Spleen (tissue), 11 donors: ENCODE measurements around the gene FN3K. TPM values are rescaled to one million over a fixed set of nuclear protein-coding genes. Genes with fewer than 3 reads are reported as not detected.
A peak's percentile ranks its signal among the peaks of the same experiment; 100 is the strongest.

Experiments used
- DNase-seq: peaks from one replicate; pipeline ENCODE4 v3.0.0-alpha.2; 2020
- H3K27ac ChIP-seq, 8 donors: fragments of 200-600 bp; sonication (generic) in 7 of 8; 1 replicate in 4 of 8; 2 replicates in 4 of 8; pipeline versions ENCODE4 v1.5.0 to v1.8.0; 2016 to 2021; ENCODE audit warnings: inconsistent platforms in 4 of 8, mild to moderate bottlenecking in 4 of 8, moderate library complexity in 1 of 8
- H3K27me3 ChIP-seq, 7 donors: fragments of 200-600 bp; sonication (generic) in 6 of 7; replicated peaks in 1 of 7; 1 replicate in 4 of 7; 2 replicates in 3 of 7; pipeline versions ENCODE4 v1.5.0 to v1.8.0; 2016 to 2021; ENCODE audit warnings: inconsistent platforms in 3 of 7, mild to moderate bottlenecking in 1 of 7
- H3K36me3 ChIP-seq, 6 donors: fragments of 200-600 bp; sonication (generic) in 5 of 6; 1 replicate in 4 of 6; 2 replicates in 2 of 6; pipeline versions ENCODE4 v1.5.0 to v1.8.0; 2016 to 2021; ENCODE audit warnings: inconsistent platforms in 2 of 6
- H3K4me1 ChIP-seq, 6 donors: fragments of 200-600 bp; sonication (generic) in 5 of 6; 1 replicate in 3 of 6; 2 replicates in 3 of 6; pipeline versions ENCODE4 v1.5.0 to v1.8.0; 2016 to 2021; ENCODE audit warnings: inconsistent platforms in 3 of 6
- H3K4me3 ChIP-seq, 8 donors: fragments of 200-600 bp; sonication (generic) in 7 of 8; 1 replicate in 4 of 8; 2 replicates in 4 of 8; pipeline versions ENCODE4 v1.5.0 to v1.8.0; 2016 to 2021; ENCODE audit warnings: inconsistent platforms in 4 of 8, mild to moderate bottlenecking in 4 of 8, moderate library complexity in 2 of 8
- H3K9me3 ChIP-seq, 8 donors: fragments of 200-600 bp; sonication (generic) in 7 of 8; 1 replicate in 4 of 8; 2 replicates in 4 of 8; pipeline versions ENCODE4 v1.5.0 to v1.8.0; 2016 to 2021; ENCODE audit warnings: inconsistent platforms in 4 of 8
- CTCF ChIP-seq, 11 experiments: fragments of 200-600 bp in 7 of 11; fragments of 450-650 bp in 4 of 11; sonication (generic) in 4 of 11; IDR thresholded peaks in 8 of 11; conservative IDR thresholded peaks in 3 of 11; 1 replicate in 7 of 11; 2 replicates in 4 of 11; pipeline versions ENCODE4 v1.4.0 to v1.8.0; 2016 to 2021; ENCODE audit warnings: antibody characterized with exemption in 11 of 11, inconsistent platforms in 4 of 11, mild to moderate bottlenecking in 1 of 11
- POLR2A ChIP-seq, 3 donors: fragments of 450-650 bp; IDR thresholded peaks; one replicate each; pipeline ENCODE4 v1.5.1; 2017; ENCODE audit warnings: antibody characterized with exemption in 3 of 3, mild to moderate bottlenecking in 1 of 3
- POLR2AphosphoS5 ChIP-seq, 3 donors: sonication (generic); formaldehyde crosslinking; IDR thresholded peaks; one replicate each; pipeline ENCODE4 v1.5.1; 2017; ENCODE audit warnings: antibody characterized with exemption in 3 of 3
- WGBS, 5 donors: extraction: QIAGEN DNeasy Blood & Tissue Kit in 3 of 5; methylation state at CpG; one replicate each; pipeline versions ENCODE4 v1.1.5 to v1.1.7; 2013 to 2018; 5-methylcytosine and 5-hydroxymethylcytosine counted together
- intact Hi-C: fragments of 100-400 bp; cut with DNase I; formaldehyde crosslinking; loops from one replicate; pipeline ENCODE4 v1.15.0; 2023; ENCODE audit warnings: low total_unique reads
- polyA plus RNA-seq, 3 donors: library from polyadenylated mRNA; stranded (reverse); fragments of 200-250 nt; gene quantifications; one replicate each; pipeline ENCODE4 v1.2.1, GENCODE V29; 2013
- total RNA-seq, 7 donors: library from RNA; depleted of rRNA in 3 of 7; stranded (reverse); fragments of >200 nt in 3 of 7; fragmentation: NEBNext Ultra II Directional in 4 of 7; extraction: Animal tissue kit (Norgen Biotek cat#: 25700) in 4 of 7; gene quantifications; one replicate each; pipeline versions ENCODE4 v1.1.0 to v1.2.1, GENCODE V29; 2016 to 2021
- donor health status: healthy with polysubstance abuse.
- donor health status: DM: no; HTN: no; CAD: no; lungs with moderate emphysema.
- donor health status: DM: no; HTN: no; CAD: no.
- donor health status: Bipolar disorder and iron deficiency.
- donor health status: healthy.
- donor health status: DM: no; HTN: no; CAD: no.
- donor health status: DM: yes; HTN: yes; CAD: no.

The FN3K gene
- total and polyA plus RNA-seq, 10 donors: 1.4 to 14.1 (median 6.3) TPM

- no peaks in the 10 kb centered on the region for H3K27me3 ChIP-seq
- DNase-seq: no peak
- 63 to 81% (median 67%) methylated on average over 12 of the region's 12 CpGs for WGBS, 5 donors
- TF ChIP-seq CTCF (IDR thresholded peaks at IDR 0.05 in 8 of 11, conservative IDR thresholded peaks at IDR 0.05 in 3 of 11) (peak in 1 of 11 experiments; percentile 10), POLR2AphosphoS5 (IDR thresholded peaks at IDR 0.05) (peak in 2 of 3 donors; percentile 15 to 47), POLR2A (IDR thresholded peaks at IDR 0.05) (no peak)
- H3K4me3 ChIP-seq: no peak overlapping the region
- H3K27ac ChIP-seq: peak overlapping the region in 5 of 8 donors; percentile 30 to 53 (median 41)
- H3K4me1 ChIP-seq: peaks cover 4 to 57% (median 37%) of the 10 kb centered on the region in 6 donors
- peaks cover 0 to 42% (median 17%) of the 10 kb centered on the region in 6 donors for H3K36me3 ChIP-seq
- intact Hi-C loops: loop anchor here (5.0 kb wide), 2 partner anchors 72 to 137 kb away; no protein-coding TSS in a partner anchor
- H3K9me3 ChIP-seq: no peaks in the 10 kb centered on the region
These were observed 44.8 kb downstream of the FN3K start for GRCh38 chr17:82780195-82780594.

- intact Hi-C loops: loop anchor here (5.0 kb wide), 2 partner anchors 71 to 136 kb away; no protein-coding TSS in a partner anchor
- no peak for DNase-seq
- no peak overlapping the region for H3K4me3 ChIP-seq
- H3K36me3 ChIP-seq: peaks cover 0 to 40% (median 17%) of the 10 kb centered on the region in 6 donors
- no peaks in the 10 kb centered on the region for H3K27me3 ChIP-seq
- 72 to 83% (median 82%) methylated on average over 27 of the region's 27 CpGs for WGBS, 5 donors
- TF ChIP-seq POLR2AphosphoS5 (IDR thresholded peaks at IDR 0.05): no peak
- H3K9me3 ChIP-seq: no peaks in the 10 kb centered on the region
- H3K27ac ChIP-seq: peak overlapping the region in 1 of 8 donors; percentile 63
- peaks cover 4 to 46% (median 29%) of the 10 kb centered on the region in 6 donors for H3K4me1 ChIP-seq
These were observed 45.8 kb downstream of the FN3K start for GRCh38 chr17:82780971-82781893.

- 15 to 31% (median 24%) methylated on average over 8 of the region's 8 CpGs for WGBS, 5 donors
- H3K4me1 ChIP-seq: peaks cover 4 to 40% (median 27%) of the 10 kb centered on the region in 6 donors
- peak overlapping the region in 6 of 8 donors; percentile 26 to 66 (median 50) for H3K27ac ChIP-seq
- intact Hi-C loops: loop anchor here (5.0 kb wide), 2 partner anchors 70 to 135 kb away; no protein-coding TSS in a partner anchor
- TF ChIP-seq POLR2A (IDR thresholded peaks at IDR 0.05) (no peak), CTCF (IDR thresholded peaks at IDR 0.05 in 8 of 11, conservative IDR thresholded peaks at IDR 0.05 in 3 of 11) (peak; percentile 96 to 99 (median 97)), POLR2AphosphoS5 (IDR thresholded peaks at IDR 0.05) (peak; percentile 71 to 78 (median 72))
- no peaks in the 10 kb centered on the region for H3K27me3 ChIP-seq
- H3K9me3 ChIP-seq: no peaks in the 10 kb centered on the region
- peaks cover 0 to 34% (median 17%) of the 10 kb centered on the region in 6 donors for H3K36me3 ChIP-seq
- H3K4me3 ChIP-seq: peak overlapping the region in 1 of 8 donors; percentile 25
- peak; percentile 97 for DNase-seq
These were observed 46.5 kb downstream of the FN3K start for GRCh38 chr17:82781894-82782274.

- Histone ChIP-seq H3K27ac (peak overlapping the region in 7 of 8 donors; percentile 26 to 66 (median 44)), H3K4me3 (peak overlapping the region in 1 of 8 donors; percentile 2), H3K9me3 (no peaks in the 10 kb centered on the region), H3K36me3 (peaks cover 0 to 34% (median 17%) of the 10 kb centered on the region in 6 donors), H3K4me1 (peaks cover 4 to 45% (median 27%) of the 10 kb centered on the region in 6 donors), H3K27me3 (no peaks in the 10 kb centered on the region)
- peak; percentile 85 for DNase-seq
- WGBS, 5 donors: 42 to 66% (median 64%) methylated on average over 42 of the region's 42 CpGs
- intact Hi-C loops: loop anchor here (5.0 kb wide), 2 partner anchors 70 to 135 kb away; no protein-coding TSS in a partner anchor
- TF ChIP-seq POLR2AphosphoS5 (IDR thresholded peaks at IDR 0.05) (peak in 2 of 3 donors; percentile 56 to 60), POLR2A (IDR thresholded peaks at IDR 0.05) (no peak)
These were observed 47.3 kb downstream of the FN3K start for GRCh38 chr17:82782657-82783207.
